ENCODE measurements around the gene PIK3CD.

GRCh38 chr1:9761855-9762254, 110.3 kb downstream of the PIK3CD start:
- TF ChIP-seq, protein P1, sequence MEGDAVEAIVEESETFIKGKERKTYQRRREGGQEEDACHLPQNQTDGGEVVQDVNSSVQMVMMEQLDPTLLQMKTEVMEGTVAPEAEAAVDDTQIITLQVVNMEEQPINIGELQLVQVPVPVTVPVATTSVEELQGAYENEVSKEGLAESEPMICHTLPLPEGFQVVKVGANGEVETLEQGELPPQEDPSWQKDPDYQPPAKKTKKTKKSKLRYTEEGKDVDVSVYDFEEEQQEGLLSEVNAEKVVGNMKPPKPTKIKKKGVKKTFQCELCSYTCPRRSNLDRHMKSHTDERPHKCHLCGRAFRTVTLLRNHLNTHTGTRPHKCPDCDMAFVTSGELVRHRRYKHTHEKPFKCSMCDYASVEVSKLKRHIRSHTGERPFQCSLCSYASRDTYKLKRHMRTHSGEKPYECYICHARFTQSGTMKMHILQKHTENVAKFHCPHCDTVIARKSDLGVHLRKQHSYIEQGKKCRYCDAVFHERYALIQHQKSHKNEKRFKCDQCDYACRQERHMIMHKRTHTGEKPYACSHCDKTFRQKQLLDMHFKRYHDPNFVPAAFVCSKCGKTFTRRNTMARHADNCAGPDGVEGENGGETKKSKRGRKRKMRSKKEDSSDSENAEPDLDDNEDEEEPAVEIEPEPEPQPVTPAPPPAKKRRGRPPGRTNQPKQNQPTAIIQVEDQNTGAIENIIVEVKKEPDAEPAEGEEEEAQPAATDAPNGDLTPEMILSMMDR (IDR thresholded peaks at IDR 0.05): no peak
- no peak for TF ChIP-seq POLR2A (IDR thresholded peaks at IDR 0.05)
